ENCODE data around the gene SEMA3F.
A peak's percentile ranks its signal among the peaks of the same experiment; 100 is the strongest.

Gene SEMA3F

GRCh38 chr3:50189989-50190388, 34.9 kb downstream of the SEMA3F start:
- TF ChIP-seq CTCF (conservative IDR thresholded peaks at IDR 0.05; ENCODE audit: low read length), result no peak
- DNase-seq (ENCODE audit: low read depth), result no peak
- no peak overlapping the region for H3K4me3 ChIP-seq (ENCODE audit: low read length)

- TF ChIP-seq CTCF (conservative IDR thresholded peaks at IDR 0.05; ENCODE audit: low read length), result no peak
- DNase-seq (ENCODE audit: low read depth), result no peak
- H3K4me3 ChIP-seq (ENCODE audit: low read length), result no peak within 1 kb of the TSS
Observed at GRCh38 chr3:50190936-50191660, 36.0 kb downstream of the SEMA3F start, which contains the start of gene GNAT1. Gene GNAT1, plus strand, starts transcription at chr3:50191610. Its CDS starts 116 bp downstream, at chr3:50191726.

- no peak for TF ChIP-seq CTCF (conservative IDR thresholded peaks at IDR 0.05; ENCODE audit: low read length)
- no peak overlapping the region for H3K4me3 ChIP-seq (ENCODE audit: low read length)
- no peak for DNase-seq (ENCODE audit: low read depth)
Observed at GRCh38 chr3:50192124-50192523, 37.0 kb downstream of the SEMA3F start.

GRCh38 chr3:50192689-50193141, 37.6 kb downstream of the SEMA3F start:
- DNase-seq (ENCODE audit: low read depth), result peak; percentile 30
- peak; percentile 91 for TF ChIP-seq CTCF (conservative IDR thresholded peaks at IDR 0.05; ENCODE audit: low read length)
- no peak overlapping the region for H3K4me3 ChIP-seq (ENCODE audit: low read length)

- H3K4me3 ChIP-seq (ENCODE audit: low read length), result no peak overlapping the region
- no peak for DNase-seq (ENCODE audit: low read depth)
- TF ChIP-seq CTCF (conservative IDR thresholded peaks at IDR 0.05; ENCODE audit: low read length), result no peak
Observed at GRCh38 chr3:50193286-50193685, 38.2 kb downstream of the SEMA3F start.

- DNase-seq (ENCODE audit: low read depth), result no peak
- H3K4me3 ChIP-seq (ENCODE audit: low read length), result no peak overlapping the region
- TF ChIP-seq CTCF (conservative IDR thresholded peaks at IDR 0.05; ENCODE audit: low read length), result no peak
Observed at GRCh38 chr3:50193746-50194127, 38.6 kb downstream of the SEMA3F start.

Data from AG10803 (cell line).